Measurements from ENCODE around the gene CEP170B.
A peak's percentile ranks its signal among the peaks of the same experiment; 100 is the strongest.

Gene CEP170B

DNA sequence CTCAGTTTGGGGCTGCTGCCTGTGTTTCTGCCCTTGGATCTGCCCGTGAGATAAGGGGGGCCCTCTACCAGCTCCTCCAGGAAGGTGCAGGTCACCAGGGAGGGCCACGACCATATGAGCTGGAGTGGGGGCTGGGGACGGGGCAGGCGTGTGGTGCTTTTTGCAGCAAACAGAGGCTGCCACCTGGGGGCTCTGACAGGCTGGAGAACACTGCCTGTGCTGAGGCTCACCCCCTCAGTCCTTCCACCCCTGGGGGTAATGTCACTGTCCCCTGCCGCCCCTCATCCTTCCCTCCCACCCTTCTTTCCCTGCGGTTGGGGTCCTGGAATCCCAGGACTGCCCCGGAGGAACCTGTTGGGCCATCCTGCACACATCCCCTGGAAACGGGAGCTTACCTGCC is 62.8 kb downstream of the CEP170B start:
- 79% methylated on average over 8 of the region's 8 CpGs for WGBS, 2 experiments
- H3K4me3 ChIP-seq (ENCODE audit: insufficient read depth, low read depth, low read length) = no peak overlapping the region
- H3K27me3 ChIP-seq (ENCODE audit: control insufficient read depth, insufficient read depth, low read length, poor library complexity, severe bottlenecking) = peaks cover 27% of the 10 kb centered on the region
- no peak overlapping the region for H3K27ac ChIP-seq (ENCODE audit: insufficient read depth, low read depth, low read length, poor library complexity, severe bottlenecking)
- H3K9me3 ChIP-seq (ENCODE audit: control insufficient read depth, low read length) = no peaks in the 10 kb centered on the region
- H3K36me3 ChIP-seq (ENCODE audit: control insufficient read depth, insufficient read depth, low read length) = no peaks in the 10 kb centered on the region
- H3K4me1 ChIP-seq (ENCODE audit: control insufficient read depth, insufficient read depth, low read length) = no peaks in the 10 kb centered on the region

DNA sequence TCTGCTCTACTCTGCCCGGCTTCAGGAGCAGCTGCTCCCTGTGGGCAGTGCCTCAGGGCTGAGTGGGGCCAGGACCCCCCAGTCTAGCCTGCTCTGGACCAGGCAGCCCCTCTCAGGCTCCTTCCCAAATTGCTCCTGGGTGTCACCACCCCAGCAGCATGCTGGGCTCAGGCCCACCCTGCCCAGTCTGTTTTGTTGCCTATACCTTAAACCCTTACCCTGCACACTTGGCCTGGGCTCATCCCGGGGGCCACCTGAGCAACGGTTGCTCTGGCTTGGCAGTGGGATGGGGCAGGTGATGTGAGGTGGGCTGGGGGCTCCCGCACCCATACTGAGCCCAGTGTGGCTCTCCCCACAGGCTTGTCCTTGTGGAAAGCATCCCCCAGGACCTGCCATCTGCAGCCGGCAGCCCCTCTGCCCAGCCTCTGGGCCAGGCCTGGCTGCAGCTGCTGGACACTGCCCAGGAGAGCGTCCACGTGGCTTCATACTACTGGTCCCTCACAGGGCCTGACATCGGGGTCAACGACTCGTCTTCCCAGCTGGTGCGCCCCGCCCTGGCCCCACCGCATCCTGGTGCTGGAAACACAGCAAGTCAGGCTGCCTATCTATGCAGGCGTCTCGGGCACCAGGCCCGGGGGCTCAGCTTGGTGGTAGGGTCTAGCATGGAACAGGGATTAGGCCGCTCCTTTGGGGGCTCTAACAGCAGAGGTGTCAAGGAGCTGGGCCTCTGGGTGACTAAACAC is 63.5 kb downstream of the CEP170B start:
- Histone ChIP-seq H3K27ac (ENCODE audit: insufficient read depth, low read depth, low read length, poor library complexity, severe bottlenecking) (no peak overlapping the region), H3K27me3 (ENCODE audit: control insufficient read depth, insufficient read depth, low read length, poor library complexity, severe bottlenecking) (peaks cover 32% of the 10 kb centered on the region), H3K9me3 (ENCODE audit: control insufficient read depth, low read length) (no peaks in the 10 kb centered on the region), H3K4me3 (ENCODE audit: insufficient read depth, low read depth, low read length) (no peak overlapping the region), H3K4me1 (ENCODE audit: control insufficient read depth, insufficient read depth, low read length) (no peaks in the 10 kb centered on the region), H3K36me3 (ENCODE audit: control insufficient read depth, insufficient read depth, low read length) (no peaks in the 10 kb centered on the region)
- WGBS, 2 experiments = 92 to 93% methylated on average over 17 of the region's 17 CpGs

DNA sequence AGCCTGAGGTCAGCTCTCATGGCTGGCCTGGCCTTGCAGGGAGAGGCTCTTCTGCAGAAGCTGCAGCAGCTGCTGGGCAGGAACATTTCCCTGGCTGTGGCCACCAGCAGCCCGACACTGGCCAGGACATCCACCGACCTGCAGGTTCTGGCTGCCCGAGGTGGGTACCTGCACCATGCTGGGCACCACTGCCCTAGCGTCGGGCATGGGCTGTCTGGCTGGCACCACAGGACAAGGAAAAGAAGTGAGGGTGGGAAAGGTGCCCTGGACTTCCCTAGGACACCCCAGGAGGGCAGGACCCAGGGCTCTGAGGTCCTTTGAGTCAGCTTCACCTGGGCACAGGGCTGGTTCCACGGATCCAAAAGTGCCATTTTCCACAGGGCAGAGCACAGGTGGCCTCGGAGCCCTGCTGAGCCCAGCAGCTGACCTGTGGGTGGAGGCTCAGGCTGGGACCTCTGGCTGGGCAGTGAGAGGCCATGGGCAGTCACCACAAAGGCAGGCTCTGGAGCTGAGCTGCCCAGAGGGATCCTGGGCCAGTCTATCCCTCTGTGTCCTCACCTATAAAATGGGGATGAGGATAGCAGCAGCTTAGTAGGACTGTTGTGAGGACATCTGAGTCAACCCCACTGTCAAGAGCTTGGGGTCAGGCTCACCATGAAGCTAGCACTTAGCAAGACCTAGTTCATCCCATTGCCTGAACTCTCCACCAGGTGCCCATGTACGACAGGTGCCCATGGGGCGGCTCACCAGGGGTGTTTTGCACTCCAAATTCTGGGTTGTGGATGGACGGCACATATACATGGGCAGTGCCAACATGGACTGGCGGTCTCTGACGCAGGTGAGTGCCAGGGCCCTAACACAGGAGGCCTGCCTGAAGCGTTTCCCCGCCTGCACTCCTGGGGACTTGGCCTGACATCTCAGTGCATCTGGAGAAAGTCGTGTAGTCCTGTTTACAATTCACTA is 64.5 kb downstream of the CEP170B start:
- WGBS, 2 experiments = 92 to 93% methylated on average over 15 of the region's 15 CpGs
- H3K4me1 ChIP-seq (ENCODE audit: control insufficient read depth, insufficient read depth, low read length) = no peaks in the 10 kb centered on the region
- no peak overlapping the region for H3K4me3 ChIP-seq (ENCODE audit: insufficient read depth, low read depth, low read length)
- no peaks in the 10 kb centered on the region for H3K9me3 ChIP-seq (ENCODE audit: control insufficient read depth, low read length)
- H3K36me3 ChIP-seq (ENCODE audit: control insufficient read depth, insufficient read depth, low read length) = no peaks in the 10 kb centered on the region
- peaks cover 39% of the 10 kb centered on the region for H3K27me3 ChIP-seq (ENCODE audit: control insufficient read depth, insufficient read depth, low read length, poor library complexity, severe bottlenecking)
- no peak overlapping the region for H3K27ac ChIP-seq (ENCODE audit: insufficient read depth, low read depth, low read length, poor library complexity, severe bottlenecking)

DNA sequence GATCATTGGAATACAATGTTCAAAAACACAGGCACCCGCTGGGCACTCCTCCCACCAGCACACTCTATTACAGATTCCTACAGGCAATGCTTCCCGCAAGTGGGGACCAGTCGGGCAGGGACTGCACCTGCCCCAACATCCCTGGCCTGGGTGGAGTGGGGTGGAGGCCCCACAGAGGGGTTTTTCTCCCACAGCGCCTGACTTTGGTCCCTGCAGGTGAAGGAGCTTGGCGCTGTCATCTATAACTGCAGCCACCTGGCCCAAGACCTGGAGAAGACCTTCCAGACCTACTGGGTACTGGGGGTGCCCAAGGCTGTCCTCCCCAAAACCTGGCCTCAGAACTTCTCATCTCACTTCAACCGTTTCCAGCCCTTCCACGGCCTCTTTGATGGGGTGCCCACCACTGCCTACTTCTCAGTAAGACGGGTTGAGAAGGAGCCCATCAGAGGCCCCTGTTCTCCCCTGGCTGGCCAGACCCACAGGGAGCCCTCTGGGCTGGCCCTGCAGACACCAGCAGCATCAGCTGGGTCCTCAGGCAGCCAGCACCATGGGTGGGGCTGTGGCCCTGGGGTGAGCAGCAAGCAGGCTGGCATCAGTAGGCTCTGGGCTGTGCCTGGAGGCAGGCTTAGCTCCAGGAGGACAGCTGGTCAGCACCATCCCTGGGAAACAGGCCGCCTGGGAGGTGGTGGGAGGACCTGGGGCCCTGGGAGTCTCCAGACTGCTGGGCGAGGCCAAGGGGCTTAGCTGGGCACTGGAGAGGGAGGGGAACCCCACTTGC is 65.6 kb downstream of the CEP170B start:
- WGBS, 2 experiments = 87 to 89% methylated on average over 10 of the region's 10 CpGs
- Histone ChIP-seq H3K36me3 (ENCODE audit: control insufficient read depth, insufficient read depth, low read length) (no peaks in the 10 kb centered on the region), H3K4me3 (ENCODE audit: insufficient read depth, low read depth, low read length) (no peak overlapping the region), H3K4me1 (ENCODE audit: control insufficient read depth, insufficient read depth, low read length) (no peaks in the 10 kb centered on the region), H3K27ac (ENCODE audit: insufficient read depth, low read depth, low read length, poor library complexity, severe bottlenecking) (no peak overlapping the region), H3K27me3 (ENCODE audit: control insufficient read depth, insufficient read depth, low read length, poor library complexity, severe bottlenecking) (peaks cover 50% of the 10 kb centered on the region), H3K9me3 (ENCODE audit: control insufficient read depth, low read length) (no peaks in the 10 kb centered on the region)

DNA sequence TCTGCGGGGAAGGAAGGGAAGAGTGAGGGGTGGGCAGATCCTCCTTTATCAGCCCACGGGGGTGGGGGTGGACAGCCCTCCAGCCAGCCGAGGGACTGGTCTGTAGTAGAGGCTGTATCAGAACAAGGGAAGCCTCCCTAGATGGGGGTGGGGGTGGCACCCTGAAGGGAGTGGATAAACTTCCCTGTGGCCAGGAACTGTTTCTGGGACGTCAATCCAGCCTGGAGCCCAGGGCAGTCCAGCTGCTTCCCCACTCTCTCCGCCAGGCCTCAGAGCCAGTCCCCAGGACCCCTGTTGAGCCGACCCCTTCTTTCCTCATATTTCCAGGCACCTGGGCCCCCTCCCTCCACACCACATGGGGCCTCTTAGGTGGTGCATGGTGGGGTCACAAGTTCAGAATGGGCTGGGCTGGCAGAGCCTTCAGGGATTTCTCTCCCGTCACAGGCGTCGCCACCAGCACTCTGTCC is 66.3 kb downstream of the CEP170B start:
- Histone ChIP-seq H3K9me3 (ENCODE audit: control insufficient read depth, low read length) (no peaks in the 10 kb centered on the region), H3K4me1 (ENCODE audit: control insufficient read depth, insufficient read depth, low read length) (no peaks in the 10 kb centered on the region), H3K27ac (ENCODE audit: insufficient read depth, low read depth, low read length, poor library complexity, severe bottlenecking) (no peak overlapping the region), H3K4me3 (ENCODE audit: insufficient read depth, low read depth, low read length) (no peak overlapping the region), H3K36me3 (ENCODE audit: control insufficient read depth, insufficient read depth, low read length) (no peaks in the 10 kb centered on the region), H3K27me3 (ENCODE audit: control insufficient read depth, insufficient read depth, low read length, poor library complexity, severe bottlenecking) (peaks cover 57% of the 10 kb centered on the region)
- WGBS, 2 experiments = 76 to 82% methylated on average over 9 of the region's 9 CpGs

DNA sequence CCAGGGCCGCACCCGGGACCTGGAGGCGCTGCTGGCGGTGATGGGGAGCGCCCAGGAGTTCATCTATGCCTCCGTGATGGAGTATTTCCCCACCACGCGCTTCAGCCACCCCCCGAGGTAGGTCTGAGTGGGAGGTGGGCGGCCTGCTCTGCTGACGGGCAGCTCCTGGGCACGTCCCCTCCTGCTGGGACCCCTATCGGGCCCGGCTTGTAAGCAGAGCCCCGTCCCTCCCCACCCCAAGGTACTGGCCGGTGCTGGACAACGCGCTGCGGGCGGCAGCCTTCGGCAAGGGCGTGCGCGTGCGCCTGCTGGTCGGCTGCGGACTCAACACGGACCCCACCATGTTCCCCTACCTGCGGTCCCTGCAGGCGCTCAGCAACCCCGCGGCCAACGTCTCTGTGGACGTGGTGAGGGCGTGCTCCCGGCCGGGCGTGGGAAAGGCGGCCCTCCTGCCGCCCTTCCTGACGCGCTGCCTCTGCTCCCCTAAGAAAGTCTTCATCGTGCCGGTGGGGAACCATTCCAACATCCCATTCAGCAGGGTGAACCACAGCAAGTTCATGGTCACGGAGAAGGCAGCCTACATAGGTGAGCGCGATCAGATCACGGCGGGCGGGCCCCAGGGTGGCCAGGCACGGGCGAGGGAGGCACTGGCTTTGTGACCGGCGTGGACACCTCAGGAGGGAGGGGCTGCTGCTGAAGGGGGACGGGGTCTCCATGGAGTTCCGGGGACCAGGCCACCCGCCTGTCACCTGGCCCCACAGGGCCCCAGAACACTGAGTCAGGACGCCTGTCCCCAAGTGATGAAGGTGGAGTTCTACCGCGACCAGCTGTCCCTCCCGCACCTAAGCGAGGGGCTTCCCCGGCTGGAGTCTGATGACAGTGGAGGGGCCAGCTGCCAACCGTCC is 67.0 kb downstream of the CEP170B start:
- H3K9me3 ChIP-seq (ENCODE audit: control insufficient read depth, low read length) = no peaks in the 10 kb centered on the region
- peak overlapping the region; percentile 37 for H3K4me3 ChIP-seq (ENCODE audit: insufficient read depth, low read depth, low read length)

DNA sequence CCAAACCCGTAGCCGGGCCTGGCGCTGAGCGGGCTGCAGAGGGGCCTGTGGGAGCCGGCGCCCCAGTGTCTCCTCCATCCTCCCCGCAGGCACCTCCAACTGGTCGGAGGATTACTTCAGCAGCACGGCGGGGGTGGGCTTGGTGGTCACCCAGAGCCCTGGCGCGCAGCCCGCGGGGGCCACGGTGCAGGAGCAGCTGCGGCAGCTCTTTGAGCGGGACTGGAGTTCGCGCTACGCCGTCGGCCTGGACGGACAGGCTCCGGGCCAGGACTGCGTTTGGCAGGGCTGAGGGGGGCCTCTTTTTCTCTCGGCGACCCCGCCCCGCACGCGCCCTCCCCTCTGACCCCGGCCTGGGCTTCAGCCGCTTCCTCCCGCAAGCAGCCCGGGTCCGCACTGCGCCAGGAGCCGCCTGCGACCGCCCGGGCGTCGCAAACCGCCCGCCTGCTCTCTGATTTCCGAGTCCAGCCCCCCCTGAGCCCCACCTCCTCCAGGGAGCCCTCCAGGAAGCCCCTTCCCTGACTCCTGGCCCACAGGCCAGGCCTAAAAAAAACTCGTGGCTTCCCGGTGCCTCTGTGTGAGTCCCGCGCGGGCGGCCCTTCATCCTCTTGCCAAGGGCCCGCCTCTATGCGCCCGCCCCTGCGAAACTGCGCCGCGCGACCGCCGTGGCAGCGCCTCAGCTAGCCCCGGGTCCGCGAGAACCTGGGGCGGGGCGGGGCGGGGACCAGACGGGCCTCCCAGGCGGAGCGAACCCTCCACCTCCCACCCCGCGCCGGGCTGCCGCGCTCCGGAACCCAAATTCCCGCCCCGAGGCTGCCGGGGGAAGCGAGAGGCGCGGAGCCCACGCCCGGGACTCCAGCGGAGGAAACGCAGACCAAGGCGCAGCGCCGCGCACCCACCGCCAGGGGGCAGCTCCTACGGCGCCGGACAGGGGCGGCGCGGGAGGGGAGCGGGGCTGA is 67.9 kb downstream of the CEP170B start:
- no peaks in the 10 kb centered on the region for H3K4me1 ChIP-seq (ENCODE audit: control insufficient read depth, insufficient read depth, low read length)
- peaks cover 70% of the 10 kb centered on the region for H3K27me3 ChIP-seq (ENCODE audit: control insufficient read depth, insufficient read depth, low read length, poor library complexity, severe bottlenecking)
- no peaks in the 10 kb centered on the region for H3K36me3 ChIP-seq (ENCODE audit: control insufficient read depth, insufficient read depth, low read length)
- no peaks in the 10 kb centered on the region for H3K9me3 ChIP-seq (ENCODE audit: control insufficient read depth, low read length)
- peak overlapping the region; percentile 37 for H3K4me3 ChIP-seq (ENCODE audit: insufficient read depth, low read depth, low read length)
- 5% methylated on average over 96 to 100 of the region's 100 CpGs for WGBS, 2 experiments
- H3K27ac ChIP-seq (ENCODE audit: insufficient read depth, low read depth, low read length, poor library complexity, severe bottlenecking) = no peak overlapping the region

More for the DNA sequence above, 67.0 kb downstream of the CEP170B start:
- Histone ChIP-seq H3K4me1 (ENCODE audit: control insufficient read depth, insufficient read depth, low read length) (no peaks in the 10 kb centered on the region), H3K36me3 (ENCODE audit: control insufficient read depth, insufficient read depth, low read length) (no peaks in the 10 kb centered on the region), H3K27ac (ENCODE audit: insufficient read depth, low read depth, low read length, poor library complexity, severe bottlenecking) (no peak overlapping the region), H3K27me3 (ENCODE audit: control insufficient read depth, insufficient read depth, low read length, poor library complexity, severe bottlenecking) (peaks cover 61% of the 10 kb centered on the region)
- WGBS, 2 experiments = 69 to 73% methylated on average over 64 of the region's 64 CpGs

DNA sequence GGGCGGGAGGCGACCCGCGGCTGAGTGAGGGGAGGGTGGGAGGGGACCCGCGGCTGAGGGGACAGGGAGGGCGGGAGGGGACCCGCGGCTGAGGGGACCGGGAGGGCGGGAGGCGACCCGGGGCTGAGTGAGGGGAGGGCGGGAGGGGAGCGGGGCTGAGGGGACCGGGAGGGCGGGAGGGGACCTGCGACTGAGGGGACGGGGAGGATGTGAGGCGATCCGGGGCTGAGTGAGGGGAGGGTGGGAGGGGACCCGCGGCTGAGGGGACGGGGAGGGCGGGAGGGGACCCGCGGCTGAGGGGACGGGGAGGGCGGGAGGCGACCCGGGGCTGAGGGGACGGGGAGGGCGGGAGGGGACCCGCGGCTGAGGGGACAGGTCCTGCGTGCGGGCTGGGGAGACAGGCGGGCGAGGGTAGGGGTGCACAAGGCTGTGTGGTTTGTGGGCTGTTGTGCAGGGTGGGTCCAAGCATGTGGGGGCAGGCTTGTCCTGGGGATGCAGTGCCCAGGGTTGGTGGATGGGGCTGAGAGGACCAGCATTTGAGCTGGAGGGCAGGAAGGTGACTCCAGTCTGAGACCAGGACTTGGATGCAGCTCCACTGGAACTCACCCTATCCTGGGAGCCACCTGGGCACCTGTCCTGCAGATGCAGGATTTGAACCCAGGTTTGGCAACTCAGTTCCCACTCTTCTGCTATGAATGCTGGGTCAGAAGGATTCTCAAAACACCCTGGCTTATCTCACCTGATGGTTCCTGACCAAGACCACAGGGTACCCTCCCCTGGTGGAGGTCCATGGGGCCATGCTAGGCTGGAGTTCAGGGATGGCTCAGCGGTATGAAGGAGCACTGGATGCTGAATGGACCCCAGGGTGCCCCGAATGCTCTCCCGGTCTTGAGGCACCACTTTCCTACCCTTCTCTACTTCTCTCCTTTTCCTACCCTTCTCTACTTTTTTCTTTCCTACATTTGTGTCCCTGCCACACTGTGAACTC is 69.0 kb downstream of the CEP170B start:
- Histone ChIP-seq H3K9me3 (ENCODE audit: control insufficient read depth, low read length) (no peaks in the 10 kb centered on the region), H3K36me3 (ENCODE audit: control insufficient read depth, insufficient read depth, low read length) (no peaks in the 10 kb centered on the region), H3K27me3 (ENCODE audit: control insufficient read depth, insufficient read depth, low read length, poor library complexity, severe bottlenecking) (peaks cover 77% of the 10 kb centered on the region), H3K27ac (ENCODE audit: insufficient read depth, low read depth, low read length, poor library complexity, severe bottlenecking) (no peak overlapping the region), H3K4me3 (ENCODE audit: insufficient read depth, low read depth, low read length) (peak overlapping the region; percentile 29), H3K4me1 (ENCODE audit: control insufficient read depth, insufficient read depth, low read length) (no peaks in the 10 kb centered on the region)
- WGBS, 2 experiments = 12 to 18% methylated on average over 19 to 26 of the region's 42 CpGs

Data from ectodermal cell (in vitro differentiated cells).